Umbilical cord (tissue), 2 donors: Measurements from ENCODE around the gene APOBEC4. TPM values are rescaled to one million over a fixed set of nuclear protein-coding genes. Genes with fewer than 3 reads are reported as not detected.

Source experiments
- DNase-seq: peaks from one replicate; pipeline ENCODE4 v3.0.0-alpha.2; 2015; ENCODE audit warnings: low spot score
- total RNA-seq: library from RNA; depleted of rRNA; stranded (reverse); fragments of >200 nt; gene quantifications from one replicate; pipeline ENCODE4 v1.2.3, GENCODE V29; 2014; ENCODE audit warnings: low replicate concordance; ENCODE audit not compliant: insufficient read depth

Gene APOBEC4
- total RNA-seq, 1 donor from 2014 or later, result 4.6 TPM

DNA sequence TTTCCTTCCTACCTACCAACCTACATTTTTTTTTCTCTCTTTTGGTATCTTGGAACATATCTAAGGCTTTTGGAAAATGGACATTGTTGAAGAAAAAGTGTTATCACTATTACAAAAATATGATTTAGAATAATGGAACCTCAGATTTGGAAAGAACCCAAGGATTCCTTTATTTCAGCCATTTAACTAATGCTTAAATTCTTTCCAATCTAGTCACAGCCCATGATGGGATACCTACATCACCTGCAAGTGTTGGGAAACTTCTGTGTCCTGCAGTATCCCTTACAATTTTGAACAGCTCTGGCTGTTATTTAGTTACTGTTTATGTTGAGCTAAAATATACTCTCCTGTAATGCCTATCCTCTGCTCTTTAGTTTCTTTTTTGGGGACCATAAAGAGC, 22.3 kb upstream of the APOBEC4 start:
- DNase-seq, result no peak

DNA sequence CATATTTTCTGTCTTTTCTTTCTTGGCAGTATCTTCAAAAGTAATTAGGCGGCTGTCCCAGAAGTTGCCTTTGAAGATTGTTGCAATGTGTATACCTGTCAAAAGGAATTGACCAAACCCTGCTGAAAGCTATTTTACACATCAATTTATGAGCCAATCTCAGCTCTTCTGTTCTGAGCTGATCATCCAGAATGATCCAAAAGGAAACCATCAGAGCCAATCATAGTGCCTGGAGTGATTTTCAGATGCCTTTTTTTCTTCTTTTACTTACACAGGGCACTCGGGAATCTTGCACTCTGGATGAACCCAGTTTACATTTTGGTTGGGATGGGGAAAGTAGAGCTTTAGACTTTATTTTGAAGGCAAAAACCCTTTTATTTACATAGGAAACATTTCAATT, 21.8 kb upstream of the APOBEC4 start:
- no peak for DNase-seq

DNA sequence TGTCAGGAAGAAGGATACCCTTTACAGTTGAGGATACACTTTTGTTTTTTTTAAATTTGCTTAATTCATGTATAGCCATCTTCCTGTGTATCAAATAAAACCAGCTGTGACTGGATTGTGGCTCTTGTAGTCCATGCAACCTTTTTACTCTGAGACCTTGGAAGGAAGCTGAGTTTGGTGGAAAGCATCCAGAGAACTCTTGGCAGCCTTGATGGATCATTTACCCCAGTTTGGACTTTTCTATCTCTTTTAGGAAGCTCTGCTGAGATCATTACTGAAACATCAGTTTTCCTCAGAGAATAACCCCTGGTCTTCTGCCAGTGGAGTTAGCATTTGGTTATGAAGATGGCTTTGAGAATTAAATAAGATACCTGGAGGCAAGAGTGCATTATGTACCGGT, 21.2 kb upstream of the APOBEC4 start:
- peak; percentile 52 for DNase-seq

DNA sequence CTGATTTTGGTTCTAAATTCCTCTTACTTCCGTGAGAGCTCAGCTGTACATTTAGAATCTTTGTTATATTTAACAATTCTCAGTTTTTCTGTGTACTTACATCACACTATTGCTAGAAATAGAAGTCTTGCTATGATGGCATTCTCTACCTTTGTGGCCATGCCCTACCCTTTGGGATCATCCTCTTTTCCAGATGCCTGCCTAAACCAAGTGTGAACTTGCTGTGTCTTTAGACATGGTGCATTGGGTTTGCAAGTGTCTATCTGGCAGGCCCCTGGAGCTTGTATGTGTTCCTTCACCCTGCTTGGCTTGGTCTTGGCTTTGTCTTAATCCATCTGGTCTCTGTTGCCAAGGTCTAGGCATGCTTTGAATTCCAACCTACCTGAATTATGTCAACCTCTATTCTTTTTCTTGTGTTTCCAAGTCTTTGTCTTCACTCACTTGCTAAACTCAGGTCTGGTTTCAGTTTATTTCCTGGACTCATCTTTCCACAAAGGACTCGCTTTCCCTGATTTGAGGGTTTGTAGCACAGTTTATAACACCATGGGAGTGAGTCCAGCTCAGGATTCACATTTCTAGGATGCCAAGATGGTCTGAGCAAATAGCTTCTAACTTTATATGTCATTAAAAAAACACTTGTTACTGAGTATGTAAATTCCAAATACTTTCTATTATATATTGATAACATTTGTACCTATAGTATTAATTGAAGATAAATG, 20.6 kb upstream of the APOBEC4 start:
- no peak for DNase-seq

DNA sequence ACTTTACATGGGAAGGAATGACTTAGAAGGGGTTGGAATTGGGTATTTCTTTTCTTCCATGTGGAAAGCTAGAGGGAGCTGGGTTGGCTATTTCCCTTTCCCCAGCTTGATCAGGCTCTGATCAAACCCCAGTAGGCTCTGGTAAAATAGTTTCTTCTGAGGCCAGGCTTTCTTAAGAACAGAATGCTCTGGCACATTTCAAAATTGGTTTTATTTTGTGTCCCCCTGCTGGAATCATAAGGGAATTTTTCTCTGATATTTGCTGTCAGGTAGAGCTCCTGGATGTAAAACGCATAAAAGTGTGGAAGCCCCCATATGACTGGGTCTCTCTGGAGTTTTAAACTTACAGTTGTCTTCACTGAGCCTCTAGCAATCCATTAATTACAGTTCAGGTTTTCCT, 17.1 kb upstream of the APOBEC4 start:
- no peak for DNase-seq

DNA sequence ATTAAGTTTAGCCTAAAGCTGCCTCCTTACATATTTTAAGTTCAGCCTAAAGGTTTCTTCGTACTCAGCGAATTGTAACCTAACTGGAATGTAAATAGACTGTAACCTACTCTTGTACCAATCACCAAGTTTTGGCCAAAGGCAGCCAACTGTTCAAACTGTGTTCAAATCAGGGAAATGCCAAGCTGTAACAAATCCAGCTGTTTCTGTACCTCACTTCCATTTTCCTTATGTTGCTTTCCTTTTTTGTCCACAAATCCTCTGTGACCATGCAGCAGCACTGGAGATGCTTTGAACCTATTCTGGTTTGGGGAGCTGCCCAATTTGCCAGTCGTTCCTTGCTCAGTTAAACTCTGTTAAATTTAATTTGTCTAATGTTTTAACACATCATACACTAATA, 3.2 kb upstream of the APOBEC4 start:
- DNase-seq, result no peak

DNA sequence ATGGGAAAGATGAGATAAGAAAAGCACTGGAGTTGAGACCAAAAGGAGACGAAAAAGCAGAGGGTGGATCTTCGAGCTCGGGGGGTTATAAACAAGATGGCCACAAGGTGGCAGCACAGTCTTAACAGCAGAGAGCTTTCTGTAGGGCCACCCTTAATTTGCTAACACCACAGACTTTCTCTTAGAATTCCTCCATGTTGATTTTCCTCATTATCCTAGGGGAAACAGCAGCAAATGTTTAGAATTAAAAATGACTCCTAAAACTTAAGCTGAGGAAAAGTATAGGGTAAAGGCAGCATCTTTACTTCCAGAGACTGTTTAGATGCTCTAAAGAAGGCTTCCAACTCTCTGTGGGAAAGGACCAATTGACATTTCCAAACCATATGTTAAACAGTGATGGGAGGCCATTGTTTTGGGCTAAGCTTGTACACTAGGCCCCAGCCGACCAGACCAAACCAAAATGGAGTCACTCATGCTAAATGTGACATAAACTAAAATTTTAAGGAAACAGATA, 2.5 kb upstream of the APOBEC4 start:
- DNase-seq, result peak; percentile 93

DNA sequence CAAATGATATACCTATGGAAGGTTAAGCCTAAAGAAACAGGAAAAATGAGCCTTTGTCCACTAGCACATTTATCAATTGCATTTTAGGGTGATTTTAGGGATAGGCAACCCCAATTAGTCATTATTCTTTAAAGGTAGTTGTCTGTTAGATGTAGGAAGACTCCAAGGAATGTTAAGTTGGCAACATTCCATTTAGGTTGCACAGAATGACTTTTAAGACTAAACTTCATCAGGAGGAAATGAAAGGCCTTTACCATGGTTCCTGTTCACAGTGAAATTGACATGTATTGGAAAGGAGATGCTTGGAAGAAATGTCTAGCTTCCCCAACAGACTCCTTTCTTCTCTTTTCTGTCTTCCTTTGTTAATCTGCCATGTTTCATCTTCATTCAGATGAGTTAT, 1.6 kb upstream of the APOBEC4 start:
- DNase-seq, result no peak

DNA sequence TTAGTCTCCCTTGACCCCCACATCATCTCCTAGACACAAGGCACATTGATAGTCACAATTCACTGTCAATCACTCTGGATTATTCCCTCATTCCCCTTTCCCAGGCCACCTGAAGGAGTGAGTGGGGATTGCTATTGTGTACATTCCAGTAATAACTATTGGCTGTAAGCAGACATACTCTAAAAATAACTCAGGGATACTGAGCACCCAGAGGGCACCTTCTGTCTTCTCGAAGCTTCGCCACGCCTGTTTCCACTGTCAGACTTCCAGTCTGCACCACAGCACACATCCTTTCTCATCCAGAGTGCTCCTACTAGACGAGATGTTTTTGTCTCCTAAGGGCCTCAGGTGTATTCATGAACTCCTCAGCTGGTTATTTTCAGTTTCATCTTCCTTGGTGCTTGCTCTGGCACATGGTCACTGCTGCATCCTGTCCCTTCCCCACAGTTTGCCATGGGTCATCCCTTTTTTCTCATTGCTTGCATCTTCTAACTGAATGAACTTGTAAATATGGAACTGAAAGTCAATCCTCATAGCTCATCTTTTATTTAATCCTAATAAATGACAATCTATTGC, 848 bp upstream of the APOBEC4 start:
- DNase-seq, result no peak

DNA sequence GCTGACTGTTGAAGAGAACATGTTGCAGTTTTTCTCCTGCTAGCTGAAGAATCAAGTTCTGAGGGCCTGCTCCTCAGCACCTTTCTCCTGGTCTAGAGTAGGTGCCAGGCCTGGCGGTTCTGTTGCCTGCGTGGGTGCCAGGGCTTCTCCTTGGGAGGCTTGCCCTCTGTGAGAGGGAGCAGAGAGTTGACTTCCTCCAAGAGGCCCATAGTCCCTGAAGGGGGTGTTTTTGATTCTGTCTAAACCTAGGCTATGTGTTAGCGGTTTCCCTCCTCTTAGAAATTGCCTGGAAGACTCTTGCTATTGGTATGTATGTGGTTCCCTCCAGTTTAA, 312 bp upstream of the APOBEC4 start:
- DNase-seq, result no peak

DNA sequence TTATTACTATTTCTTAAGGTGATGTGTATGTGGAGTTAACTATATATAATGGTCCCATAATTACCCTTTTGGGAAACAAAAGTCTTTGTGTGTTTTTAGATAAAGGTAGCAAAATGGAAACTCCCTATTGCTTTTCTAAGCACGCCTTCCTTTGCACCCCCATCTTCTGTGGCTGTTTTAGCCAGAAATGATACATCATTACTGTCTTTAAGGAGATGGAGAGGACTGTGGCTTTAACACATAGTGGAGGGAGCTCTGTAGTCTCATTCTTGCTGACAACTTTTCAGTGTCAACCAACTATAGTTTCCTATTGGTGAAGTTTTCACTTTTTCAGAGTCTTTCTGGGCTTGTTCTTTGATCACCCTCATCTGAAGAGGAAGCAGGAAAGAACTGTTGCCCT, 1.0 kb downstream of the APOBEC4 start:
- no peak for DNase-seq

DNA sequence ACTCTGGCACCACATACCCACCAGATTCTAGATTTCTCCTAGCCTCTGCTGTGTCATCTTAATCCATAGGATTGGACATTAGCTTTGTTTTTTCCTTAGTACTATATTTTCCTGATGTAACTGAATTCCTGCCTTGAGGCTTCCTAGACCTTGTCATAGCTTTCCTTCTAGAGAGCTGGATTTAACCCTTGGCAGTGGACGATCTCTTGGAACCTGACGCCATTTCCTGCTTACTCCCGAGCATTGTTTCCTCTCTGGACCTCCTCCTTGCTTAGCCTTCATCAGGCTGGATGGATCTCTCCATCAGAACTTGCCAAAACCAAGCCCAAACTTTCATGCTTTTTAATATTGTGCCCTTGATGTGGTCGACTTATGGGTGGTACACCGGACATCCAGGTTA, 1.5 kb downstream of the APOBEC4 start:
- no peak for DNase-seq

DNA sequence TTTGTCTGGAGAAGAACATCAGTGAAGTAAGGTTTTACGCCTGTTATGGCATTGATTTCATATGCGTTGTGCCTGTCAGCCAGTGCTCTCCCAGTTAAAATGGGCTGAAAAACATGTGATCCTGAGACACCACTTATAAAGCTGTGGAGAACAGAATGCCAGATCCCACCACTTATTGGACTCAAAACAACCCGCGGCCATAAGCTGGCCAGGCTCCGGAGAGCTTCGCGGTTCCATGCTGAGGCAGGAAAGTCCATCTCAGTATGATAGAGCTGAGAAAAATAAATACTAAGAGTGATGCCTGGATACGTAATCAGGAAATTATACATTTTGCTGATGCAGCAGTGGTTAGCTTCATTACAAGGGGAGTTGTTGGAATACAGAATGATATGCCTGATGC, 5.1 kb downstream of the APOBEC4 start:
- DNase-seq, result no peak

DNA sequence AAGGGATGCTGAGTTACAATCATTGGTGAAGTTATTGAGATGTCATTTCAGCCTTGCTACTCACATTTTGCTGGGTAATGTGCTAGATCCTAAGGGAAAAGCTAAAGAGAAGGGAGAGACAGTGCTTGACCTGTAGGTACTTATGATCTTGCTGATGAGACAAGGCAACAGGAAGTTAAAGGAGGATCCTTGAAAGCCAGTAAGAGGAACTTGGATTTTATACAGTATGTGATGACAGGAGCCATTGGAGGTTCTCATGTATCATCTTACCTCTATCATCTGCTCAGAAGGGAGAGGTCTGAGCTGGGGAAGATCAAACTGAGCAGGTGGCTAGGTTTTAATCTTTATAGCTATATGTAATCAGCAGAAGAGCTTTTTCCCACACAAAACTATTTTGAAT, 6.3 kb downstream of the APOBEC4 start:
- no peak for DNase-seq

DNA sequence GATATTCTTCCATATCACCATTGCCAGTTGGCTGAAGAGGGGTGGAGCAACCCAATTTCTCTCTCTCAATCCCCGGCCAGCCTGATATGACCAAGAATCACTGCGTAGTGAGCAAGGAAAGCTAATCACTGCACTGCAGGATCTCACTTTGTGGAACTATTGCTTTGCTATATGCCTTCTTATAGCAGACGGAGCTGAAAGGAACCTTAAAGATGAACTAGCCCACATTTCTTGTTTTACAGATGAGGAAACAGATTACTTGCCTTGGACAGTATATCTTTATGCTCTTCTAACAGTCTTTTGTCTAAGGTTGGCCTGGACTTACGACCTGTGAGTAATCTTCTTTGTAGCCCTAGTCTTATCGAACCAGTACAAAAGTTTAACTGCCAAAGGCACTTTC, 7.6 kb downstream of the APOBEC4 start:
- DNase-seq, result no peak

DNA sequence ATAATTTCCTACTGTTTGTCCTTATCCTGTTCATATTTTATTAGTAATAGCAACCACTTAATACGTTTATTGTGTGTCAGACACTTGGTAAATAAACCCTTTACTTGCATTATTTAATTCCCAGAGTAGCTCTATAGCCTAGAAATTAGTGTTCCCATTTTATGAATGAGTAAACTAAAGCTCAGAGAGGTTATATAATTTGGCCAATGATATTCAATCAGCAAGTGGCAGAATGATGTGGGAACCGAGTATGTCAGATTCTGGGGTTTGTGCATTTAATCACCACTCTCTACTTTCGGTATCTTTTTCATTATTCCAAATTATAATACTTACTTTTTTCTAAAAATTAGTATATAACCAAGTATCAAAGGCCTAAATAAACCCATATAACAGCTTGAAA, 10.9 kb downstream of the APOBEC4 start:
- DNase-seq, result no peak

DNA sequence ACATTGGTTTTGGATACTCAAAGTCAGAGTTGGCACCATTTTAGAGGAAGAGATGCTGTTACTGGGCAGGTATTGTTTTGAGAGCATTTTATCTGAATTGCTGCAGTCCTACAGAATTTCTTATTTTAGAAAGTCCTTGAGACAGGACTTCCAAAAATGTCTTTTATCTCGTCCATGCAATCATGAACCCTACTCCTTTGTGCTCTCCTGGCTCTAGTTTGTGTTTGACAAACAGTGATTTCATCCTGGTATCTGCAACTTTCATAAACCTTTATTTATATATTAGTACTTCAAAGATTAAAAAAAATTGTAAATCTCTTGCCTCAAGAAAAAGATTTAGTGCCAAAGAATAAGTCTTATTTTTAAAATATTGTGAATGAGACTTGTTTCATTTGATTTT, 12.9 kb downstream of the APOBEC4 start:
- no peak for DNase-seq

DNA sequence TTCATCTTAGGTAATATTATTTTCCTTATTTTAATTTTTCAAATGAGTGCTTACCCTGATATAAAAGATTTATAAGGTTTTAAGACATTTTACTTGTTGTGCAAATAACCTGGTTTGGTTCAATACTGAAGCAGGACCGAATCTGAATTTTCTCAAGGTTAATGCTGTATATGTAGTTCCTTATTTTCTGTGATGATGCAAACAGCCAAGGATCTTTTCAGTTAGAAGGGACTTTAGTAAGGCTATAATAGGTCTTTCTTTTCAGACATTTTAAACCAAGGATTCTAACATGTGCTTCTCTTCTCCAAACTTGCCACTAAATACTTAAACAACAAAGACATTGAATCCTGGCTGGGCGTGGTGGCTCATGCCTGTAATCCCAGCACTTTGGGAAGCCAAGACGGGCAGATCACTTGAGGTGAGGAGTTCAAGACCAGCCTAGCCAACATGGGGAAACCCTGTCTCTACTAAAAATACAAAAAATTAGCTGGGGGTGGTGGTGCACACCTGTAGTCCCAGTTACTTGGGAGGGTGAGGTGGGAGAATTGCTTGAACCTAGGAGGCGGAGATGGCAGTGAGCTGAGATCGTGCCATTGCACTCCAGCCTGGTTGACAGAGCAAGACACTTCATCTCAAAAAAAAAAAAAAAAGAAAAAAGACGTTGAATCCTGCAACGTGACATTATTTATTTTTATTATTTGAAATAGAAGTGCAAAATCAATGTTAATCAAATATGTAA, 14.3 kb downstream of the APOBEC4 start:
- no peak for DNase-seq

DNA sequence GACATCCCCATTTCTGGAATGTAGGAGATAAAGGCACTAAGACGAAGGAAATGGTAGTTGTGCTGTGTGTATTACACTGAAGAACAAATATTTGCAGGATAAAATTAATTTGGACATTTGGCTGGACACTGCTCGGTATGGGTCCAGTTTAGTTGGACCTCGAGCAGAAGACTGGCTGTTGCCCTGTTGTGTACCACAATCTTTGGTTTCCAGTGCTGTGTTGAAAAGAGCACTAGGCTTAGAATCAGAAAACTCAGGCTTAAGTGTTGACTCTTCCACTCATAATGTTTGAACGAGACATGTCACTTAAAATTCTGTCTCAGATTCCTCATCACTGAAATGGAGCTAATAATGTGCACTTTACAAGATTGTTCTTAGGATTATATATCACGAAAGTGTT, 16.3 kb downstream of the APOBEC4 start:
- DNase-seq, result no peak

DNA sequence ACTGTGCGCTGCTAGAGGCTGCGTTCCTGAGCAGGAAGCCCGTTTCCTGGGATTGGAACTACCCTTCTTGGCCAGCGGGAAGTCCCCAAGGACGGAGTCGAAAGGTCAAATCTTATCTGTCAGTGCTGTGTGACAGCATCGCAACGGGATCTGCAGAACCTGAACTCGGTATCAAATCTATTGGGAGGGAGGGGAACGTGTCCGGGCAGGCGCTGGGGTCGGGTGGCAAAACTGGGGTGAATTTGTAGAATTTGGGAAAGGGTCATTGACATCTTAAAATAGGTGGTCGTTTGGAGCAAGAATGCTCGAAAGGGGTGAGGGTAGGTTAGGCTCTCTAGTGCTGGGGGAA, 16.8 kb downstream of the APOBEC4 start:
- no peak for DNase-seq

DNA sequence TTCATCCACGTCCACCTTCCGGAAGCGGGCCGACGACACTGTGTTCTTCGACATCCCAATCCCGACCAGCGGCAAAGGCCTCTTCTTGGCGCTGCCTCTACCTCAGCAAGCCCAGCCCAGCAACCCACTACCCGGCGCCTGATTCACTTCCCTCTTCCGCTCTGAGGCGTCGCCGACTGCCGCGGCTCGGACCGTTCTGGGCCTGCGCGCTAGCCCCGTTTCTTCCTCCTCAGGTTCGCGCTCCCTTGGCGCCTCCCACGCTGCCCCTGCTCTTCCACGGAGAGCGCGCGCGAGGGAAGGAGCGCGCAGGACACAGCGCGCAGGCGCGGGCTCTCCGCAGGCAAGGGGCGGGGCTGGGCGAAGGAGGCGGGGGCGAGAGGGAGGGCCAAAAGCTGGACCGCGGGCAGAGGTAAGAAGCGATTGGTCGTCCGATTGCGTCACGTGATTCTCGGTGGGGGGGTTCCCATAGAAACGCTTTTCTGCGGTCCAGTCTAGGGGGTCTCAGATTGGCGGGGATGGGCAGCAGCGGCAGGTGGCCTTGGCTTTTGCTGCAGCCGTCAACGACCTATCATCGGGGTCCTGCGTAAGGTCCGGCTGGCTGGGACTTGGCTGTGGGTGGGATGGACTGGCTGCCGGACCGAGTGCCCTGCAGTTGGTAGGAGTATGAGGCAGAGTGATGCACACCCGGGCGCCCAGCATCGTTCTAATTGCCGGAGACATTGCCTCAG, 17.3 kb downstream of the APOBEC4 start, which contains the start of gene ARPC5:
Gene ARPC5, minus strand, starts transcription at position 178 of the 728 bp plus-strand sequence. Its CDS starts 124 bp downstream, at position 54.
- peak; percentile 99 for DNase-seq

DNA sequence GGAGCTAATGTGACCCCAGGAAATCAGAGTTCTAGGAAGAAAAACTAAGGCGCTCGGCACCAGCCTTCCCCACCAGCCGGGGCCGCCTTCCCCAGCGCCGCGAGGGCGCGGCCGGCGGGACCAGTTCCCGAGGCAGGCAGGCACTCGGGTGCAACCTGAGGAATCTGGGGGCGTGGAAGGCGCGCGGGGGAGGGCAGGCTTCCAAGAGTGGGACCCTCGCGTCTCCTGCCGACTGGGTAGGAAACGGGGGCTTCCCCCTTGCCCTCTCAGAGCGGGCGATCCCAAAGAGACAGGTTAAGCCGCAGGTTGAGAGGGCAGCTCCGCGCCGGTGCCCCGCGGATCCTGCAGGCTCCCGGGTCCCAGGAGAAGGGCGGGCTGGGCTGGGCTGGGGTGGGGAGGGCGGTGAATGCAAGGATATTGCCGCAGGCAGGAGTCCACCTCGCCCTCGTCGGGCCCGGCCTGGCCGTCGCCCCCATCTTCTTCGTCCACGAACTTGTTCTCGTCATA, 18.0 kb downstream of the APOBEC4 start:
- DNase-seq, result peak; percentile 55
